8988T (cell line): ENCODE measurements around the gene NOL3.

Experiments used
- DNase-seq: peaks from one replicate; pipeline ENCODE4 v3.0.0; 2011

The NOL3 gene

GRCh38 chr16:67155295-67156142 lies 14.8 kb upstream of the NOL3 start:
- DNase-seq = peak; percentile 100

GRCh38 chr16:67156143-67156844 lies 14.0 kb upstream of the NOL3 start:
- DNase-seq = peak; percentile 77

GRCh38 chr16:67157106-67157748 lies 13.1 kb upstream of the NOL3 start:
- no peak for DNase-seq

GRCh38 chr16:67157892-67158635 lies 12.3 kb upstream of the NOL3 start:
- DNase-seq = no peak

- DNase-seq = peak; percentile 85
Measured at GRCh38 chr16:67158637-67159600, 11.4 kb upstream of the NOL3 start.

- peak; percentile 40 for DNase-seq
Measured at GRCh38 chr16:67161595-67162058, 8.7 kb upstream of the NOL3 start.

GRCh38 chr16:67162506-67163163 lies 7.7 kb upstream of the NOL3 start:
- DNase-seq = peak; percentile 92

GRCh38 chr16:67163164-67163998 lies 7.0 kb upstream of the NOL3 start:
- DNase-seq = peak; percentile 42

GRCh38 chr16:67163999-67164558 lies 6.3 kb upstream of the NOL3 start:
- no peak for DNase-seq

GRCh38 chr16:67164599-67165061 lies 5.7 kb upstream of the NOL3 start, which contains the start of gene HSF4:
Gene HSF4 (plus strand): TSS chr16:67164745. CDS start chr16:67164812, 67 bp downstream.
- peak; percentile 49 for DNase-seq

GRCh38 chr16:67165121-67166078 lies 4.9 kb upstream of the NOL3 start:
- DNase-seq = peak; percentile 42

GRCh38 chr16:67166110-67166547 lies 4.2 kb upstream of the NOL3 start:
- DNase-seq = peak; percentile 46

- no peak for DNase-seq
Measured at GRCh38 chr16:67166598-67167168, 3.7 kb upstream of the NOL3 start.

- no peak for DNase-seq
Measured at GRCh38 chr16:67167588-67167987, 2.8 kb upstream of the NOL3 start.

- DNase-seq = no peak
Measured at GRCh38 chr16:67169011-67169451, 1.3 kb upstream of the NOL3 start.

GRCh38 chr16:67169642-67170167 lies 633 bp upstream of the NOL3 start:
- no peak for DNase-seq

GRCh38 chr16:67170949-67171649 lies 761 bp downstream of the NOL3 start:
- DNase-seq = no peak
